HEK293 (cell line): Measurements from ENCODE around the gene PNMA1.

Source experiments
- CTCF ChIA-PET: fragments of 350-600 bp; formaldehyde crosslinking; extraction: SDS; loops from one replicate; lab custom pipeline; 2021; ENCODE audit warnings: antibody characterized with exemption; lab: Yijun Ruan, JAX
- POLR2A ChIA-PET: fragments of 300-600 bp; formaldehyde crosslinking; extraction: SDS; loops from one replicate; lab custom pipeline; 2020; ENCODE audit warnings: antibody characterized with exemption, inconsistent platforms; lab: Yijun Ruan, JAX
- H3K27ac ChIP-seq: fragments of 200-500 bp; sonication (Bioruptor generic); 2 replicates; pipeline ENCODE4 v1.5.1; 2014; ENCODE audit warnings: low read depth, low read length, control low read depth, inconsistent platforms; ENCODE audit errors: extremely low read depth
- H3K36me3 ChIP-seq, 2 experiments: fragments of 200-500 bp in 1 of 2; sonication (Bioruptor generic) in 1 of 2; 1 replicate in 1 of 2; 2 replicates in 1 of 2; pipeline ENCODE4 v1.5.1; 2014 to 2017; ENCODE audit warnings: inconsistent platforms in 2 of 2, low read length in 2 of 2; ENCODE audit not compliant: control insufficient read depth in 2 of 2, insufficient read depth in 1 of 2
- H3K4me1 ChIP-seq: fragments of 200-500 bp; sonication (Bioruptor generic); 2 replicates; pipeline ENCODE4 v1.5.1; 2014; ENCODE audit warnings: mild to moderate bottlenecking, low read length, inconsistent platforms; ENCODE audit not compliant: control insufficient read depth, insufficient read depth
- H3K4me3 ChIP-seq: 2 replicates; pipeline ENCODE4 v1.5.1; 2011; ENCODE audit warnings: low read depth, mild to moderate bottlenecking, control low read depth, low read length, moderate library complexity
- H3K9me3 ChIP-seq: fragments of 200-500 bp; sonication (Bioruptor generic); 2 replicates; pipeline ENCODE4 v1.5.1; 2014; ENCODE audit warnings: low read depth, low read length, inconsistent platforms; ENCODE audit not compliant: control insufficient read depth, insufficient read depth
- BCL6B ChIP-seq: fragments of 450-650 bp; formaldehyde crosslinking; IDR thresholded peaks from 2 replicates; pipeline ENCODE4 v1.5.1; 2017; ENCODE audit warnings: missing biosample characterization, missing genetic modification characterization
- ZBTB44 ChIP-seq: fragments of 450-650 bp; IDR thresholded peaks from 2 replicates; pipeline ENCODE4 v1.5.1; 2018; ENCODE audit warnings: missing biosample characterization, mild to moderate bottlenecking, missing genetic modification characterization
- ZFHX2 ChIP-seq: fragments of 450-650 bp; formaldehyde crosslinking; conservative IDR thresholded peaks from 2 replicates; pipeline ENCODE4 v1.5.1; 2016; ENCODE audit warnings: missing biosample characterization, missing genetic modification characterization
- ZFP69B ChIP-seq: fragments of 450-650 bp; formaldehyde crosslinking; IDR thresholded peaks from 2 replicates; pipeline ENCODE4 v1.5.1; 2016; ENCODE audit warnings: missing biosample characterization, missing genetic modification characterization
- ZNF112 ChIP-seq: fragments of 450-650 bp; formaldehyde crosslinking; IDR thresholded peaks from 2 replicates; pipeline ENCODE4 v1.5.0; 2017; ENCODE audit warnings: missing biosample characterization, missing genetic modification characterization
- ZNF184 ChIP-seq: fragments of 450-650 bp; IDR thresholded peaks from 2 replicates; pipeline ENCODE4 v1.5.1; 2018; ENCODE audit warnings: missing biosample characterization, mild to moderate bottlenecking, missing genetic modification characterization
- ZNF202 ChIP-seq: fragments of 450-650 bp; formaldehyde crosslinking; IDR thresholded peaks from 2 replicates; pipeline ENCODE4 v1.5.1; 2016; ENCODE audit warnings: missing biosample characterization, missing genetic modification characterization, borderline replicate concordance
- ZNF211 ChIP-seq: fragments of 450-650 bp; formaldehyde crosslinking; IDR thresholded peaks from 2 replicates; pipeline ENCODE4 v1.5.1; 2016; ENCODE audit warnings: low read depth, missing biosample characterization, missing genetic modification characterization
- ZNF280D ChIP-seq: fragments of 450-650 bp; formaldehyde crosslinking; IDR thresholded peaks from 2 replicates; pipeline ENCODE4 v1.5.1; 2016; ENCODE audit warnings: missing biosample characterization, missing genetic modification characterization
- ZNF37A ChIP-seq: fragments of 450-650 bp; IDR thresholded peaks from 2 replicates; pipeline ENCODE4 v1.5.1; 2018; ENCODE audit warnings: missing biosample characterization, missing genetic modification characterization
- ZNF426 ChIP-seq: fragments of 450-650 bp; formaldehyde crosslinking; IDR thresholded peaks from 2 replicates; pipeline ENCODE4 v1.5.1; 2017; ENCODE audit warnings: missing biosample characterization, missing genetic modification characterization, mild to moderate bottlenecking, inconsistent platforms, moderate library complexity
- ZNF510 ChIP-seq: fragments of 450-650 bp; formaldehyde crosslinking; IDR thresholded peaks from 2 replicates; pipeline ENCODE4 v1.5.1; 2018; ENCODE audit warnings: mild to moderate bottlenecking, missing genetic modification characterization, missing biosample characterization; ENCODE audit not compliant: insufficient replicate concordance
- ZNF544 ChIP-seq: fragments of 450-650 bp; formaldehyde crosslinking; IDR thresholded peaks from 2 replicates; pipeline ENCODE4 v1.5.0; 2017; ENCODE audit warnings: missing biosample characterization, missing genetic modification characterization
- ZNF549 ChIP-seq: fragments of 450-650 bp; IDR thresholded peaks from 2 replicates; pipeline ENCODE4 v1.5.1; 2018; ENCODE audit warnings: missing biosample characterization, missing genetic modification characterization, mild to moderate bottlenecking, inconsistent platforms, moderate library complexity
- ZNF624 ChIP-seq: fragments of 450-650 bp; formaldehyde crosslinking; IDR thresholded peaks from 2 replicates; pipeline ENCODE4 v1.5.1; 2017; ENCODE audit warnings: missing biosample characterization, missing genetic modification characterization
- ZNF660 ChIP-seq: fragments of 450-650 bp; IDR thresholded peaks from 2 replicates; pipeline ENCODE4 v1.5.1; 2018; ENCODE audit warnings: missing biosample characterization, mild to moderate bottlenecking, missing genetic modification characterization
- ZNF776 ChIP-seq: fragments of 450-650 bp; formaldehyde crosslinking; IDR thresholded peaks from 2 replicates; pipeline ENCODE4 v1.5.0; 2017; ENCODE audit warnings: missing biosample characterization, missing genetic modification characterization, borderline replicate concordance
- ZSCAN30 ChIP-seq: fragments of 450-650 bp; IDR thresholded peaks from 2 replicates; pipeline ENCODE4 v1.5.1; 2018; ENCODE audit warnings: missing biosample characterization, mild to moderate bottlenecking, missing genetic modification characterization, moderate library complexity
- TF ChIP-seq, protein P1 (sequence below): fragments of 450-650 bp; formaldehyde crosslinking; IDR thresholded peaks from 2 replicates; pipeline ENCODE4 v1.5.1; 2017; ENCODE audit warnings: missing biosample characterization, missing genetic modification characterization

Gene PNMA1

DNA sequence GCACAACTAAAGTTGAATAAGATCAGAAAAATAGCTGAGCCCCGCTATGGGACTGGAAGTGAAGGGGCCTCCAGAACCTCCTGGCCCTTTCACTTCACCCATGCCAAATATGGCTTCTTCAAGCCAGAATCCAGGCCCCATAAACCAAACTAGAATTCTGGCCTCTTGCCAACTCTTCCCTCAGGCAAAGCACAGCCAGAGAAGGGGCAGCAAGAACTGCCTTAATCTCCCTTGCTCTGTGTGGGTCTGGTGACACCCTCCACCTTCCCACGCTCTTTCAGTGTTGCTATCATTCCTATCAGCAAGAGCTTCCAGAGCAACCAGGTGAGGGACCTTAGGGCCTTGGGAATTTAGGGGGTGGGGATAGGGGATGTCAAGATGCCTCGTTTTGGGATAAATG is 3.1 kb upstream of the PNMA1 start:
- POLR2A ChIA-PET = no interaction called here
- H3K4me3 ChIP-seq = no peak overlapping the region

More for the DNA sequence above, 3.1 kb upstream of the PNMA1 start:
- Histone ChIP-seq H3K36me3 (peaks cover 22 to 63% of the 10 kb centered on the region in 2 experiments), H3K9me3 (no peaks in the 10 kb centered on the region), H3K27ac (no peak overlapping the region), H3K4me1 (peaks cover 10% of the 10 kb centered on the region)
- TF ChIP-seq ZNF112 (peak; percentile 73), ZNF280D (tag by site-specific recombination) (no peak), ZFHX2 (peak; percentile 80), BCL6B (tag by site-specific recombination) (0 out of 2 replicates have a peak, but pooled peaks have one; percentile 46), ZNF202 (tag by site-specific recombination) (no peak), ZNF776 (peak; percentile 64; the same call in 1 of the 2 replicates), ZNF624 (tag by site-specific recombination) (peak; percentile 86; the same call in 1 of the 2 replicates), ZNF426 (tag by site-specific recombination) (no peak), ZNF184 (tag by site-specific recombination) (peak; percentile 34; the same call in 1 of the 2 replicates), ZFP69B (tag by site-specific recombination) (no peak), ZNF211 (tag by site-specific recombination) (no peak), ZNF549 (tag by site-specific recombination) (peak; percentile 27; the same call in 1 of the 2 replicates), ZSCAN30 (tag by site-specific recombination) (0 out of 2 replicates have a peak, but pooled peaks have one; percentile 25), ZNF510 (tag by site-specific recombination) (no peak), ZNF544 (tag by site-specific recombination) (peak; percentile 93), ZBTB44 (tag by site-specific recombination) (peak; percentile 57; the same call in 1 of the 2 replicates), ZNF660 (tag by site-specific recombination) (peak; percentile 77), ZNF37A (tag by site-specific recombination) (peak; percentile 76)
- TF ChIP-seq, protein P1, sequence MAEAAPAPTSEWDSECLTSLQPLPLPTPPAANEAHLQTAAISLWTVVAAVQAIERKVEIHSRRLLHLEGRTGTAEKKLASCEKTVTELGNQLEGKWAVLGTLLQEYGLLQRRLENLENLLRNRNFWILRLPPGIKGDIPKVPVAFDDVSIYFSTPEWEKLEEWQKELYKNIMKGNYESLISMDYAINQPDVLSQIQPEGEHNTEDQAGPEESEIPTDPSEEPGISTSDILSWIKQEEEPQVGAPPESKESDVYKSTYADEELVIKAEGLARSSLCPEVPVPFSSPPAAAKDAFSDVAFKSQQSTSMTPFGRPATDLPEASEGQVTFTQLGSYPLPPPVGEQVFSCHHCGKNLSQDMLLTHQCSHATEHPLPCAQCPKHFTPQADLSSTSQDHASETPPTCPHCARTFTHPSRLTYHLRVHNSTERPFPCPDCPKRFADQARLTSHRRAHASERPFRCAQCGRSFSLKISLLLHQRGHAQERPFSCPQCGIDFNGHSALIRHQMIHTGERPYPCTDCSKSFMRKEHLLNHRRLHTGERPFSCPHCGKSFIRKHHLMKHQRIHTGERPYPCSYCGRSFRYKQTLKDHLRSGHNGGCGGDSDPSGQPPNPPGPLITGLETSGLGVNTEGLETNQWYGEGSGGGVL = 0 out of 2 replicates have a peak, but pooled peaks have one; percentile 12
- CTCF ChIA-PET = interaction anchor here (0.7 kb wide), 1 partner anchor 214 kb away, joined by 5 read pairs; no protein-coding TSS in a partner anchor
